ENCODE results near the gene OR52N1. TPM values are rescaled to one million over a fixed set of nuclear protein-coding genes. Genes with fewer than 3 reads are reported as not detected.

Gene OR52N1
- polyA plus RNA-seq (2011; rRNA removed), result not detected in 2 replicates
- 1.2 and 1.5 TPM in 2 replicates for polyA minus RNA-seq (2011; rRNA and poly(A)+ RNA removed)

- CTCF ChIA-PET, result no interaction called here
Observed at GRCh38 chr11:5791165-5791564, at the start of gene OR52N1. OR52N1 (minus strand) TSS chr11:5791265; CDS start chr11:5788816, 2,449 bp downstream.

DNA sequence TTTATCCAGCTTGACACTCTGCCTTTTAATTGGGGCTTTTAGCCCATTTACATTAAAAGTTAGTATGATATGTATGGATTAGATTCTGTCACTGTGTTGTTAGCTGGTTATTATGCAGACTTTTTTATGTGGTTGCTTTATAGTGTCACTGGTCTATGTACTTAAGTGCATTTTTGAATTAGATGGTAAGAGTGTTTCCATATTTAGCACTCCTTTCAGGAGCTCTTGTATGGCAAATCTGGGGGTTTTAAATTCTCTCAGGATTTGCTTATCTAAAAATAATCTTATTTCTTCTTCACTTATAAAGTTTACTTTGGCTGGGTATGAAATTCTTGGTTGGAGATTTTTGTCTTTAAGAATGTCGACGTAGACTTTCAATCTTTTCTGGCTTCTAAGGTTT, 46.6 kb upstream of the OR52N1 start:
- no peaks in the 10 kb centered on the region for H3K27me3 ChIP-seq (ENCODE audit: control insufficient read depth, insufficient read depth, low read length)
- ChIA-PET POLR2A (no interaction called here), CTCF (no interaction called here)

More at GRCh38 chr11:5791165-5791564, at the start of gene OR52N1:
- no peak within 1 kb of the TSS for H3K4me3 ChIP-seq (ENCODE audit: low read depth, low read length)
- H3K27me3 ChIP-seq (ENCODE audit: control insufficient read depth, insufficient read depth, low read length), result no peaks in the 10 kb centered on the region; the same call in 1 of the 2 replicates
- no peaks in the 10 kb centered on the region for H3K36me3 ChIP-seq (ENCODE audit: control insufficient read depth, insufficient read depth, low read length)
- DNase-seq (ENCODE audit: low read depth), result no peak
- POLR2A ChIA-PET, result no interaction called here
- TF ChIP-seq, protein P1, sequence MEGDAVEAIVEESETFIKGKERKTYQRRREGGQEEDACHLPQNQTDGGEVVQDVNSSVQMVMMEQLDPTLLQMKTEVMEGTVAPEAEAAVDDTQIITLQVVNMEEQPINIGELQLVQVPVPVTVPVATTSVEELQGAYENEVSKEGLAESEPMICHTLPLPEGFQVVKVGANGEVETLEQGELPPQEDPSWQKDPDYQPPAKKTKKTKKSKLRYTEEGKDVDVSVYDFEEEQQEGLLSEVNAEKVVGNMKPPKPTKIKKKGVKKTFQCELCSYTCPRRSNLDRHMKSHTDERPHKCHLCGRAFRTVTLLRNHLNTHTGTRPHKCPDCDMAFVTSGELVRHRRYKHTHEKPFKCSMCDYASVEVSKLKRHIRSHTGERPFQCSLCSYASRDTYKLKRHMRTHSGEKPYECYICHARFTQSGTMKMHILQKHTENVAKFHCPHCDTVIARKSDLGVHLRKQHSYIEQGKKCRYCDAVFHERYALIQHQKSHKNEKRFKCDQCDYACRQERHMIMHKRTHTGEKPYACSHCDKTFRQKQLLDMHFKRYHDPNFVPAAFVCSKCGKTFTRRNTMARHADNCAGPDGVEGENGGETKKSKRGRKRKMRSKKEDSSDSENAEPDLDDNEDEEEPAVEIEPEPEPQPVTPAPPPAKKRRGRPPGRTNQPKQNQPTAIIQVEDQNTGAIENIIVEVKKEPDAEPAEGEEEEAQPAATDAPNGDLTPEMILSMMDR (IDR thresholded peaks at IDR 0.05; ENCODE audit: insufficient read depth, low read depth, low read length), result no peak

GRCh38 chr11:5833446-5833845, 42.4 kb upstream of the OR52N1 start:
- Histone ChIP-seq H3K36me3 (ENCODE audit: control insufficient read depth, insufficient read depth, low read length) (no peaks in the 10 kb centered on the region), H3K4me3 (ENCODE audit: low read depth, low read length) (no peak overlapping the region), H3K27me3 (ENCODE audit: control insufficient read depth, insufficient read depth, low read length) (no peaks in the 10 kb centered on the region)
- no peak for DNase-seq (ENCODE audit: low read depth)
- POLR2A ChIA-PET, result no interaction called here
- CTCF ChIA-PET, result no interaction called here
- TF ChIP-seq, protein P1 (IDR thresholded peaks at IDR 0.05; ENCODE audit: insufficient read depth, low read depth, low read length), result no peak

More for the DNA sequence above, 46.6 kb upstream of the OR52N1 start:
- H3K36me3 ChIP-seq (ENCODE audit: control insufficient read depth, insufficient read depth, low read length), result no peaks in the 10 kb centered on the region
- DNase-seq (ENCODE audit: low read depth), result no peak
- H3K4me3 ChIP-seq (ENCODE audit: low read depth, low read length), result no peak overlapping the region
- TF ChIP-seq, protein P1 (IDR thresholded peaks at IDR 0.05; ENCODE audit: insufficient read depth, low read depth, low read length), result no peak

- TF ChIP-seq, protein P1 (IDR thresholded peaks at IDR 0.05; ENCODE audit: insufficient read depth, low read depth, low read length), result no peak
- DNase-seq (ENCODE audit: low read depth), result no peak
- Histone ChIP-seq H3K4me3 (ENCODE audit: low read depth, low read length) (no peak overlapping the region), H3K36me3 (ENCODE audit: control insufficient read depth, insufficient read depth, low read length) (no peaks in the 10 kb centered on the region), H3K27me3 (ENCODE audit: control insufficient read depth, insufficient read depth, low read length) (no peaks in the 10 kb centered on the region)
- POLR2A ChIA-PET, result no interaction called here
- CTCF ChIA-PET, result no interaction called here
Observed at GRCh38 chr11:5831196-5831829, 40.2 kb upstream of the OR52N1 start.

- DNase-seq (ENCODE audit: low read depth), result no peak
- no peaks in the 10 kb centered on the region for H3K27me3 ChIP-seq (ENCODE audit: control insufficient read depth, insufficient read depth, low read length)
- POLR2A ChIA-PET, result no interaction called here
- H3K4me3 ChIP-seq (ENCODE audit: low read depth, low read length), result no peak overlapping the region
- CTCF ChIA-PET, result no interaction called here
- no peaks in the 10 kb centered on the region for H3K36me3 ChIP-seq (ENCODE audit: control insufficient read depth, insufficient read depth, low read length)
- TF ChIP-seq, protein P1 (IDR thresholded peaks at IDR 0.05; ENCODE audit: insufficient read depth, low read depth, low read length), result no peak
Observed at GRCh38 chr11:5818245-5818886, 27.3 kb upstream of the OR52N1 start.

Measured in BJ (cell line).